K562 (cell line): ENCODE data around the gene NUFIP1. TPM values are rescaled to one million over a fixed set of nuclear protein-coding genes. Genes with fewer than 3 reads are reported as not detected.

Source experiments
- CBFB ChIP-seq: sonication (generic); formaldehyde crosslinking; IDR thresholded peaks from 2 replicates; pipeline ENCODE4 v1.4.0; 2020; ENCODE audit warnings: mild to moderate bottlenecking, missing genetic modification reagents
- DNMT1 ChIP-seq: fragments of 450-650 bp; IDR thresholded peaks from 2 replicates; pipeline ENCODE4 v1.6.1; 2016; ENCODE audit warnings: antibody characterized with exemption, mild to moderate bottlenecking
- HMG20B ChIP-seq: fragments of 250-450 bp; sonication (Bioruptor Pico); IDR thresholded peaks from 2 replicates; pipeline ENCODE4 v1.5.0; 2021; ENCODE audit warnings: mild to moderate bottlenecking
- LEF1 ChIP-seq: fragments of 450-650 bp; IDR thresholded peaks from 2 replicates; pipeline ENCODE4 v1.6.1; 2016; ENCODE audit warnings: mild to moderate bottlenecking
- NFRKB ChIP-seq: fragments of 450-650 bp; IDR thresholded peaks from 2 replicates; pipeline ENCODE4 v1.6.1; 2016; ENCODE audit warnings: low read depth
- NONO ChIP-seq, 2 experiments: fragments of 200-400 bp in 1 of 2; fragments of 450-650 bp in 1 of 2; formaldehyde crosslinking in 1 of 2; IDR thresholded peaks; 2 replicates each; pipeline ENCODE4 v1.6.1; 2017; ENCODE audit warnings: low read depth in 2 of 2, mild to moderate bottlenecking in 2 of 2, moderate library complexity in 2 of 2, low read length in 1 of 2
- NR2C1 ChIP-seq, 2 experiments: fragments of 450-650 bp; IDR thresholded peaks; 2 replicates each; pipeline ENCODE4 v1.6.1; 2017; ENCODE audit warnings: mild to moderate bottlenecking in 2 of 2, antibody characterized with exemption in 1 of 2, inconsistent platforms in 1 of 2, missing compliant biosample characterization in 1 of 2, missing genetic modification characterization in 1 of 2
- PHF8 ChIP-seq: fragments of 200-600 bp; sonication (generic); IDR thresholded peaks from 2 replicates; pipeline ENCODE4 v1.6.1; 2012; ENCODE audit warnings: mixed run types, mild to moderate bottlenecking, inconsistent platforms, low read length, moderate library complexity, borderline replicate concordance
- RBM14 ChIP-seq: fragments of 200-400 bp; formaldehyde crosslinking; IDR thresholded peaks from 2 replicates; pipeline ENCODE4 v1.6.1; 2018; ENCODE audit warnings: low read depth, mild to moderate bottlenecking, low read length, moderate library complexity, borderline replicate concordance; ENCODE audit not compliant: insufficient read depth
- TCF7L2 ChIP-seq: fragments of 150-350 bp; IDR thresholded peaks from 2 replicates; pipeline ENCODE4 v1.6.1; 2016; ENCODE audit warnings: low read depth, mild to moderate bottlenecking, low read length, moderate library complexity
- ZC3H8 ChIP-seq: fragments of 450-650 bp; IDR thresholded peaks from 2 replicates; pipeline ENCODE4 v1.6.1; 2017
- ZKSCAN8 ChIP-seq: fragments of 200-800 bp; sonication (Bioruptor generic); IDR thresholded peaks from 2 replicates; pipeline ENCODE4 v1.6.1; 2016; ENCODE audit warnings: missing genetic modification characterization, missing compliant biosample characterization
- ZNF124 ChIP-seq: sonication (generic); formaldehyde crosslinking; IDR thresholded peaks from 2 replicates; pipeline ENCODE4 v1.8.1; 2022; ENCODE audit warnings: missing genetic modification reagents
- polyA plus RNA-seq, 8 experiments: library from polyadenylated mRNA; depleted of rRNA in 4 of 8; stranded (reverse) in 5 of 8; unstranded in 3 of 8; fragments of >200 nt; fragmentation: Nextera tagmentation in 2 of 8; fragmentation: Illumina TruSeq in 1 of 8; extraction: Ambion mirVana in 2 of 8; extraction: Trizol in 1 of 8; gene quantifications; 2 replicates each; pipeline versions ENCODE4 v1.2.1 to v1.2.3, GENCODE V29; 2011 to 2014; ENCODE audit warnings: inconsistent platforms in 1 of 8, missing spikeins in 1 of 8
- total RNA-seq, 7 experiments: library from RNA; depleted of rRNA in 6 of 7; stranded (reverse); fragments of >200 nt in 6 of 7; fragmentation: Illumina TruSeq in 2 of 7; extraction: Trizol in 2 of 7; gene quantifications; 2 replicates each; pipeline versions ENCODE4 v1.2.1 to v1.2.3, GENCODE V29; 2011 to 2021; ENCODE audit warnings: low replicate concordance in 1 of 7
- TF ChIP-seq, protein P1 (sequence below): sonication (generic); formaldehyde crosslinking; IDR thresholded peaks from 2 replicates; pipeline ENCODE4 v1.8.1; 2023; ENCODE audit warnings: mild to moderate bottlenecking, missing genetic modification reagents
- TF ChIP-seq, protein P2 (sequence below): fragments of 450-650 bp; IDR thresholded peaks from 2 replicates; pipeline ENCODE4 v1.6.1; 2016
- TF ChIP-seq, protein P3 (sequence below): IDR thresholded peaks from 2 replicates; pipeline ENCODE4 v1.6.1; 2016; ENCODE audit warnings: missing genetic modification characterization, missing compliant biosample characterization
- TF ChIP-seq, protein P4 (sequence below): fragments of 250-450 bp; sonication (Bioruptor Pico); IDR thresholded peaks from 2 replicates; pipeline ENCODE4 v1.8.0; 2021; ENCODE audit warnings: mild to moderate bottlenecking, moderate library complexity

Gene NUFIP1
- total and polyA plus RNA-seq, 9 of the 15 experiments (the other 6 are each of a cell fraction or from before 2014, with no cell fraction given) = 2.6 to 9.7 (median 4.1) TPM

DNA sequence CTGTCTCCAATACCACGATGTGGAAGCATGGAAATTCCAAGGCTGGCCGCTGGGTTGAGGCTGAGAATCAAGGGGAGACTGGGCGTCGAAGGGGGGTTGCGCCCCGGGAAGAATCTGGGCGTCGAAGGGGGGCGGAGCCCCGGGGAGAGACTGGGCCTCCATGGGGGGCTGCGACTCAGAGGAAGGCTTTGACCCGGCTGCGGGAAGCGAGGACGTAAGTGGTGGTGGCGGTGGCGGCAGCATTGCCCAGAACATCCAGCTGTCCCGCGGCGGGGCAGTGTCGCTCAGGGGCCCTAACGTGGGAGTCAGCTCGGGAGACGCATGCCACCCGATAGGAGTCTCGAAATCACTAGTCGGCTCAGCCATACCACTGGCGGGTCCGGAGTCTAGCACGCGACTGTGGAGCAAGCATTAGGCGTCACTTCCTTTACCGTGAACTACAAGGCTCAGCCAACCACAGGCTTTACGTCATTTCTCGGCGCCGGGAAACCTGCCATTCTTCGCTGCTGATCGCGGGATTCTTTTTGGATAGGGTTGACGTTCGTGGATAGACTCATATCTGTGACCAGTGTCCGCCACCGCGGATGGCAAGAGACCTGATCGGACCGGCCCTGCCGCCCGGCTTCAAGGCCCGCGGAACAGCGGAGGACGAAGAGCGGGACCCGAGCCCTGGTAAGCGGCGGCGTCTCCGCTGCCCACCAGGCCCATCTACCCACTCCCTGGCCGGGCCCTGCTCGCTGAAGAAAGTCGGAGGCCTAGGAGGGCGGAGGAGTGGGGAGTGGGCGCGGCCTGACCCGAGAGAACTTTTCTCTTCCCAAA is at the start of gene NUFIP1, which contains the start of gene GPALPP1 (continued):
- TF ChIP-seq TCF7L2 (no peak), RBM14 (no peak), CBFB (CRISPR knock-in tag) (no peak), NR2C1 (IDR thresholded peaks at IDR 0.05) (0 out of 2 replicates have a peak, but pooled peaks have one; percentile 24), NR2C1 (tag; IDR thresholded peaks at IDR 0.05) (peak; percentile 53), NFRKB (no peak), ZKSCAN8 (no peak), DNMT1 (no peak), ZNF124 (no peak), LEF1 (no peak), ZC3H8 (no peak), NONO (IDR thresholded peaks at IDR 0.05; ENCODE audit: low read depth in 2 of 2, low read length in 1 of 2) (no peak), PHF8 (peak; percentile 79), HMG20B (no peak)
- TF ChIP-seq, protein P1, sequence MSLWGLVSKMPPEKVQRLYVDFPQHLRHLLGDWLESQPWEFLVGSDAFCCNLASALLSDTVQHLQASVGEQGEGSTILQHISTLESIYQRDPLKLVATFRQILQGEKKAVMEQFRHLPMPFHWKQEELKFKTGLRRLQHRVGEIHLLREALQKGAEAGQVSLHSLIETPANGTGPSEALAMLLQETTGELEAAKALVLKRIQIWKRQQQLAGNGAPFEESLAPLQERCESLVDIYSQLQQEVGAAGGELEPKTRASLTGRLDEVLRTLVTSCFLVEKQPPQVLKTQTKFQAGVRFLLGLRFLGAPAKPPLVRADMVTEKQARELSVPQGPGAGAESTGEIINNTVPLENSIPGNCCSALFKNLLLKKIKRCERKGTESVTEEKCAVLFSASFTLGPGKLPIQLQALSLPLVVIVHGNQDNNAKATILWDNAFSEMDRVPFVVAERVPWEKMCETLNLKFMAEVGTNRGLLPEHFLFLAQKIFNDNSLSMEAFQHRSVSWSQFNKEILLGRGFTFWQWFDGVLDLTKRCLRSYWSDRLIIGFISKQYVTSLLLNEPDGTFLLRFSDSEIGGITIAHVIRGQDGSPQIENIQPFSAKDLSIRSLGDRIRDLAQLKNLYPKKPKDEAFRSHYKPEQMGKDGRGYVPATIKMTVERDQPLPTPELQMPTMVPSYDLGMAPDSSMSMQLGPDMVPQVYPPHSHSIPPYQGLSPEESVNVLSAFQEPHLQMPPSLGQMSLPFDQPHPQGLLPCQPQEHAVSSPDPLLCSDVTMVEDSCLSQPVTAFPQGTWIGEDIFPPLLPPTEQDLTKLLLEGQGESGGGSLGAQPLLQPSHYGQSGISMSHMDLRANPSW (CRISPR knock-in tag) = no peak
- TF ChIP-seq, protein P2, sequence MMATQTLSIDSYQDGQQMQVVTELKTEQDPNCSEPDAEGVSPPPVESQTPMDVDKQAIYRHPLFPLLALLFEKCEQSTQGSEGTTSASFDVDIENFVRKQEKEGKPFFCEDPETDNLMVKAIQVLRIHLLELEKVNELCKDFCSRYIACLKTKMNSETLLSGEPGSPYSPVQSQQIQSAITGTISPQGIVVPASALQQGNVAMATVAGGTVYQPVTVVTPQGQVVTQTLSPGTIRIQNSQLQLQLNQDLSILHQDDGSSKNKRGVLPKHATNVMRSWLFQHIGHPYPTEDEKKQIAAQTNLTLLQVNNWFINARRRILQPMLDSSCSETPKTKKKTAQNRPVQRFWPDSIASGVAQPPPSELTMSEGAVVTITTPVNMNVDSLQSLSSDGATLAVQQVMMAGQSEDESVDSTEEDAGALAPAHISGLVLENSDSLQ = peak; percentile 82
- TF ChIP-seq, protein P3, sequence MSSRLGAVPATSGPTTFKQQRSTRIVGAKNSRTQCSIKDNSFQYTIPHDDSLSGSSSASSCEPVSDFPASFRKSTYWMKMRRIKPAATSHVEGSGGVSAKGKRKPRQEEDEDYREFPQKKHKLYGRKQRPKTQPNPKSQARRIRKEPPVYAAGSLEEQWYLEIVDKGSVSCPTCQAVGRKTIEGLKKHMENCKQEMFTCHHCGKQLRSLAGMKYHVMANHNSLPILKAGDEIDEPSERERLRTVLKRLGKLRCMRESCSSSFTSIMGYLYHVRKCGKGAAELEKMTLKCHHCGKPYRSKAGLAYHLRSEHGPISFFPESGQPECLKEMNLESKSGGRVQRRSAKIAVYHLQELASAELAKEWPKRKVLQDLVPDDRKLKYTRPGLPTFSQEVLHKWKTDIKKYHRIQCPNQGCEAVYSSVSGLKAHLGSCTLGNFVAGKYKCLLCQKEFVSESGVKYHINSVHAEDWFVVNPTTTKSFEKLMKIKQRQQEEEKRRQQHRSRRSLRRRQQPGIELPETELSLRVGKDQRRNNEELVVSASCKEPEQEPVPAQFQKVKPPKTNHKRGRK (tag) = no peak
- TF ChIP-seq, protein P4, sequence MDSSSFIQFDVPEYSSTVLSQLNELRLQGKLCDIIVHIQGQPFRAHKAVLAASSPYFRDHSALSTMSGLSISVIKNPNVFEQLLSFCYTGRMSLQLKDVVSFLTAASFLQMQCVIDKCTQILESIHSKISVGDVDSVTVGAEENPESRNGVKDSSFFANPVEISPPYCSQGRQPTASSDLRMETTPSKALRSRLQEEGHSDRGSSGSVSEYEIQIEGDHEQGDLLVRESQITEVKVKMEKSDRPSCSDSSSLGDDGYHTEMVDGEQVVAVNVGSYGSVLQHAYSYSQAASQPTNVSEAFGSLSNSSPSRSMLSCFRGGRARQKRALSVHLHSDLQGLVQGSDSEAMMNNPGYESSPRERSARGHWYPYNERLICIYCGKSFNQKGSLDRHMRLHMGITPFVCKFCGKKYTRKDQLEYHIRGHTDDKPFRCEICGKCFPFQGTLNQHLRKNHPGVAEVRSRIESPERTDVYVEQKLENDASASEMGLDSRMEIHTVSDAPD (CRISPR knock-in tag) = no peak
